GM18868 (cell line): ENCODE results near the gene PDLIM1.
"Not testable (repeated sequence)": the region's sequence is repeated elsewhere in the genome, so short reads cannot be mapped to it uniquely, and the experiment has no call there.

Experiments used
- ATAC-seq: cut with Tn5 transposase; IDR thresholded peaks from one replicate; pipeline ENCODE4 v1.9.1; 2021; ENCODE audit warnings: mild to moderate bottlenecking, moderate library complexity; ENCODE audit not compliant: unreplicated experiment

The PDLIM1 gene

DNA sequence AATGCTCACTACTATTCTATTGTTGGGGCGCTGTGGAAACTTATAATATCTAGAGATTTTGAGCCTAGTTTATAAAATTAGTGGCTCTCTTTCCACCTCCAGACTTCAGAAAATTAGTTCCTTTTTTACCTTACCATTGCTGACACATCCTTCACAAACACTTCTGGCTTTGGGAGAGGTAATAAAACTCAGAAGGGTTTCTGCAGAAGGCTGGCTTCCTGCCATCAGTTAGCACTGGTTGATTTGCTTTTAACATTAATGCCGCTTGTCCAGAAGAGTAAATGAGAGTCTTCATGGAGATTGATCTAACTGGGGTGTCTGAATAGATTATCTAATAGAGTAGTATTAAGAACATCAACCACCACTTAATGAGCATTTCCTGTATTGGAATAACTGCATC, 76.4 kb downstream of the PDLIM1 start:
- peak; percentile 2 for ATAC-seq

DNA sequence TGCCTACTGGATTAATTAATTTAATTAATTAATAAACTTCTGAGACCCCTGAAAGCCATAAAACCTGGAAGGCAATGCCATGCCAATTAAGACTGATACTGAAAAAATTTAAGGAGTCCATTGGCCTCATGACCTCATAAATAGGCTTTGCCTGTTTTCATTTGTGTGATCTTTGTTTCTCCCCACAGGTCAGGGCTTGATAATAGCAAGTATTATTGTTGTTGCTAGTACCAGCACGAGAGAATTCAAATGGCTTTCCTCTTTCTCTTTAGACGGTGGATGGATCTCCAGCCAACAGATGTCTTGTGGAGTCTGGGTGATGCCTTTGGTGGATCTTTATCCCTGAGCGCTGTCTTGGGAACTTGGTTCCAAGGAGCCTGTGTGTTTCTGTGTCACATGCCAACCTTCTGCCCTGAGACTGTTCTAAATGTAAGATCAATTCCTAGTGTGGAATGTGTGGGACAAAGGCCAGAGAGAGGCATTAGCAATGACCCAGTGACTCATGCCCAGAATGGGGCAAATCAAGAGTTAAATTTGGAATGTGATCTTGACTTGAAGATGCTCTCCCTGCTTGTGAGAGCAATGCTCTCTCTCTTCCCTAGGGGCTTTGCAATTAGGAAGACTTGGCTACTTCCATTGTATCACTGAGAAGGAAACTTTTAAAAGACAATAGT, 79.1 kb downstream of the PDLIM1 start:
- ATAC-seq = no peak

DNA sequence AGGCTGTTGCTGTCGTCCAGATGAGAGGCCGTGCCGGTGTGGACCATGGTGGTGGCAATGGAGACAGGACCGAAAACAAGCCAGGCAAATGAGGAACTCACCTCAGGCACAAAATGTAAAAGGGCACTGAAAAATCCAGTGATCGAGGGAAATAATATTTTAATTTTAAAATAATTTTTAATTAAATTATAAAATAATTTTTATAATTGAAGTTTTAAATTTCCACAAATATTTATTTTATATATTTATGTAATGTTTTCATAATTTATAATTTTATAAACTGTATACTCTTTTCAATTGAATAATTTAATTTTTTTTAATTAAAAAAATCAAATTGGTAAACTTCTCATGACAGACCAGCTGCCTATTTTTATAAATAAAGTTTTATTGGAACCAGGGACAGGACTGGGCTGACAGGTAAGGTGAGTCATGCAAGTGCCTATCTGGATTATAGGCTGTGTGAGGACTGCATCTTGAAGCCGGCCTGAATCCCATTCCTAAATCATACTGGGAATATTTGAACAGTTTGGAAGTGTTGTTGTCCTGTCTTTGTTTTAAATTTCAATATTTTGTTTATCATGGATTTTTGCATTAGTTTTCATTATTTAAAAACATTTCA, 81.2 kb downstream of the PDLIM1 start:
- no peak for ATAC-seq

DNA sequence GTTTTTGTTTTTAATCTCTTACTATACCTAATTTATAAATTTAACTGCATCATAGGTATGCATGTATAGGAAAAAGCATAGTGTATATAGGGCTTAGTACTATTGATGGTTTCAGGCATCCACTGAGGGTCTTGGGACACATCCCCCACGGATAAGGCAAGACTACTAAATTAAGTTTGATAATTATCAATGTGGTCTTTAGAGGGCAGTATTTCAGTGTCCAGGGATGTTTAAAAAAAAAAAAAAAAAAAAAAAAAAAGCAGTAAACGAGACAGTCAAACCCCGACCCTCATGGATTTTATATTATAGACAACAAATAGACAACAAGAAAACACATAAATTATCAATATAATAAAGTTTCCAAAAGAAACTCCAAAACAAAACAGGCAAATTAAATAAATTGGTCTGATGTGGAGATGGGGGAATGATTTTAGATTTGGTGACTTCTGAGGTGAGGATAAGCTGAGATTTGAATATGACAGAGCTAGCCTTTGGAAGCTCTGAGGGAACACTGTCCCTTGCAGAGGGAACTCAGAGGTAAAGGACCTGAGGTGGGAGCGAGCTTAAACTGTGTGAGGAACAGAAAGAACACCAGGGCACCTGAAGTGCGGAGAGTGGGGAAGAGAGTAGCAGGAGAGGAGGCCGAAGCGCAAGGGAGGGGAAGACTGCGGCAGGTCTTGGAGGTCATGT, 82.0 kb downstream of the PDLIM1 start:
- ATAC-seq = no peak

DNA sequence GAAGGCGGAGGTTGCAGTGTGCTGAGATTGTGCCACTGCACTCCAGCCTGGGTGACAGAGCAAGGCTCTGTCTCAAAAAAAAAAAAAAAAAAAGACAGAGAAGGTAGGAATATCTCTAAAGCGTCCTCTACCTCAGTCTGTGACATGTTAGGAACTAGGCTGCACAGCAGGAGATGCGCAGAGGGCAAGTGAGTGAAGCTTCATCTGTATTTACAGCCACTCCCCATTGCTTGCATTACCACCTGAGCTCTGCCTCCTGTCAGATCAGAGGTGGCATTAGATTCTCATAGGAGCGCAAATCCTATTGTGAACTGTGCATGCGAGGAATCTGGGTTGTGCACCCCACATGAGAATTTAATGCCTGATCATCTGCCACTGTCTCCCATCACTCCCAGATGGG, 87.9 kb downstream of the PDLIM1 start:
- not testable (repeated sequence) for ATAC-seq

DNA sequence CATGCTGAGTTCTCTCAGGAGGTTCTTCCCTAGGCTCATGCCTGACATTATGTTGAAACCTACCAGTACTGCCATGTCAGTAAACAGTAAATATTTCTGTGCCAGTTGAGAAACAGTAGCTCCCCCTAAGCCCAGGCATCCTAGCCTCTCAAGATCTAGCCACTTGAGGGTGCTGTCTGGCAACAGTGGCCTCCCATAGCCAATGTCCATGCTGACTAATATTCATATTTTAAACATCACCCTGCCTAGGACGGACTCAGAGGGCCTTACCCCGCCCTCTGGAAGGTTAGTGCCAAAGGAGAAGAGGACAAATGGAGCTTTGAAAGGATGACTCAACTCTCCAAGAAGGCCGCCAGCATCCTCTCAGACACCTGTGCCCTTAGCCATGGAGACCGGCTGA, 89.1 kb downstream of the PDLIM1 start:
- no peak for ATAC-seq

DNA sequence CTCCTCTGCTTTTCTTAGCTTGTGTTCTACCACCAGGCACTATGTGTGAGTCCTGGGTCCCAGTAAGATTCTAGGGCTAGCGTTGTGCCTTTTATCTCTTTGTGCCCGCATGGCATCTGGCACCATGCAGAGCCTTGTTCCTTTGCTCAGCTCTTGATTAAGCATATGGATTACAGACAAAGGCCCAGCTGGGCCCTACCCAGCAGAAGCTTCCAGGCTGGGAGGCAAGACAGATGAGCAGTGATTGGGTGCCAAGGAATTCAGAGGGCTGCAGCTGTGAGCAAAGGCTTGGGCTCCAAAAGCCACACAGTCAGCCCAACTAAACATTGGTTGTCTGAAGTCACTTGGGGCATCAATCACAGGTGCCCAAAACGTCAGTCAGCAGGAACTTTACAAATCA, 94.8 kb downstream of the PDLIM1 start:
- ATAC-seq = no peak

DNA sequence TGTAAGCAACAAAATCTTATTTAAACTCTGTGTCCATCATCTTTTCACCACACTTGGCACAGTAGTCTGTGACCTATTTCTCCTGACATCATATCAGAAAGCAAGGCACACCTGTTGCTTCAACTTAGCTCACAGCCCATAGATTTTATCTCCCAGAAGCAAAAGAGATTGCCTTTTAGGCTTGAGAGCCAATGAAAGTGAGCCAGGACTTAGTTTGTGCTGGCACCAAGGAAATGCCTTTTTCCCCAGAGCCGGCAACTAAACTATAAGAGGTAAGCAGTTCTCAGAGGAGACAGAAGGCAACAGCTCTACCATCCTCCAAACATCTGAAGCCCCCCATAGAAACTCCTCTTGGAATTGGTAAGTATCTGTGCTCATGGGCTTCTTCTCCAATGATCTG, 96.9 kb downstream of the PDLIM1 start, which contains the start of gene ACSM6:
TSS of gene ACSM6 (plus strand) at position 295 of the 400 bp plus-strand sequence. CDS start 248 bp downstream, outside the sequence.
- no peak for ATAC-seq

DNA sequence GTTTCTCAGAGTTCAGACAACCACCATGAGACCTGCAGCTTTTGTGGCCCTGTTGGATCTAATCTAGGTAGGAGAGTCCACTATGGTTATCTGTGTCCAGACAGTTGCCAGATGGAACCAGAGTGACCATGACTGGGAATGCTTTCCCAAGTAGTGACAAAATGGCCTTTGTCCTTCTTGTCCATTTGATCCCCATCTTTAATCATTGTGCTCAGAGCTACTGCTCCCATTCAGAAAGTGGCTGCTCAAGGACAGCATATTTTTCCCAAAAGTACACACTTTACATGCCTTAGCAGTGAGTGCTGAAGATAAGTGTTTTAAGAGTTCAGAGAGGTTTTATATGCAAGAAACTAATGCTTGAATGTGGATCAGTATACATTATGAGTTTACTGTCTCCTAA, 102.2 kb downstream of the PDLIM1 start:
- ATAC-seq = no peak

DNA sequence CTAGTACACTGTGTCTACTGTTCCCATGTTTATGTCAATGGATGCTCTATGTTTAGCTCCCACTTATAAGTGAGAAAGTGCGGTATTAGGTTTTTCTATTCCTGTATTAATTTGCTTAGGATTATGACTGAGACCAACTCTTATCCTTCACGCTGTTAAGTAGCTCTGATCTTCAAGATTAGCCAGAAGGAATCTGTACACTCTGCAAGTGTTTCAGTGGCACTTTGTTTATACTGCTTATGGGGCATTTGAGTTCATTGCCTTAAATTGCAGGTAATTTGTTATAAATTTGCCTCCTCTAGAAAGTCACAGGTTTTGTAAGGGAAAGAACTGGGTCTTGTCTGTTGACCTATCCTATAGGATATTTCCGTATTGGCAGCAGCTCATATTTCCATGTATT, 103.2 kb downstream of the PDLIM1 start:
- ATAC-seq = no peak
